Type B pancreatic cell (in vitro differentiated cells): Measurements from ENCODE around the gene CCDC50. TPM values are rescaled to one million over a fixed set of nuclear protein-coding genes. Genes with fewer than 3 reads are reported as not detected.

Source experiments
- DNase-seq: peaks from one replicate; pipeline ENCODE4 v3.0.0; 2021; ENCODE audit warnings: mixed read lengths; ENCODE audit not compliant: unreplicated experiment; ENCODE audit errors: extremely low spot score
- H3K27ac Mint-ChIP-seq: 2 replicates; pipeline ENCODE4 v1.8.0; 2021; ENCODE audit warnings: mild to moderate bottlenecking, mixed read lengths
- H3K27me3 Mint-ChIP-seq: 2 replicates; pipeline ENCODE4 v1.8.0; 2021; ENCODE audit warnings: mixed read lengths
- H3K36me3 Mint-ChIP-seq: 2 replicates; pipeline ENCODE4 v1.8.0; 2021; ENCODE audit warnings: mixed read lengths
- H3K4me1 Mint-ChIP-seq: one replicate; pipeline ENCODE4 v1.8.0; 2021; ENCODE audit warnings: mixed read lengths; ENCODE audit not compliant: unreplicated experiment
- H3K4me3 Mint-ChIP-seq: 2 replicates; pipeline ENCODE4 v1.8.0; 2021; ENCODE audit warnings: mild to moderate bottlenecking, mixed read lengths
- H3K9me3 Mint-ChIP-seq: 2 replicates; pipeline ENCODE4 v1.8.0; 2021; ENCODE audit warnings: mixed read lengths
- CTCF ChIP-seq: fragments of 200-600 bp; sonication (generic); conservative IDR thresholded peaks from 2 replicates; pipeline ENCODE4 v1.5.0; 2021; ENCODE audit warnings: antibody characterized with exemption, mild to moderate bottlenecking
- total RNA-seq: library from RNA; stranded (reverse); gene quantifications from 2 replicates; pipeline ENCODE4 v1.2.1, GENCODE V29; 2021; ENCODE audit warnings: low replicate concordance

CCDC50 gene
- total RNA-seq, 1 donor from 2014 or later, result 47.4 TPM

- no peaks in the 10 kb centered on the region for H3K36me3 Mint-ChIP-seq
- H3K4me1 Mint-ChIP-seq, result peaks cover 17% of the 10 kb centered on the region
- no peak for DNase-seq
- no peak overlapping the region for H3K4me3 Mint-ChIP-seq
- no peaks in the 10 kb centered on the region for H3K9me3 Mint-ChIP-seq
- no peak for TF ChIP-seq CTCF
- H3K27ac Mint-ChIP-seq, result peak overlapping the region; percentile 59
- H3K27me3 Mint-ChIP-seq, result no peaks in the 10 kb centered on the region
Observed at GRCh38 chr3:191350396-191351090, 21.3 kb downstream of the CCDC50 start.

- no peak overlapping the region for H3K4me3 Mint-ChIP-seq
- H3K27ac Mint-ChIP-seq, result no peak overlapping the region
- no peak for TF ChIP-seq CTCF
- peaks cover 3% of the 10 kb centered on the region for H3K36me3 Mint-ChIP-seq
- H3K4me1 Mint-ChIP-seq, result peaks cover 25% of the 10 kb centered on the region
- no peak for DNase-seq
- no peaks in the 10 kb centered on the region for H3K27me3 Mint-ChIP-seq
- no peaks in the 10 kb centered on the region for H3K9me3 Mint-ChIP-seq
Observed at GRCh38 chr3:191352014-191352413, 22.8 kb downstream of the CCDC50 start.

- DNase-seq, result no peak
- Mint-ChIP-seq H3K36me3 (peaks cover 6% of the 10 kb centered on the region), H3K27me3 (no peaks in the 10 kb centered on the region), H3K4me3 (no peak overlapping the region), H3K27ac (no peak overlapping the region), H3K9me3 (no peaks in the 10 kb centered on the region), H3K4me1 (peaks cover 29% of the 10 kb centered on the region)
- no peak for TF ChIP-seq CTCF
Observed at GRCh38 chr3:191353022-191353777, 24.0 kb downstream of the CCDC50 start.

- peak overlapping the region; percentile 42 for H3K27ac Mint-ChIP-seq
- no peak for DNase-seq
- H3K4me1 Mint-ChIP-seq, result peaks cover 31% of the 10 kb centered on the region
- H3K36me3 Mint-ChIP-seq, result peaks cover 21% of the 10 kb centered on the region
- TF ChIP-seq CTCF, result no peak
- no peak overlapping the region for H3K4me3 Mint-ChIP-seq
- H3K27me3 Mint-ChIP-seq, result no peaks in the 10 kb centered on the region
- peaks cover 3% of the 10 kb centered on the region for H3K9me3 Mint-ChIP-seq
Observed at GRCh38 chr3:191355406-191355805, 26.2 kb downstream of the CCDC50 start.

GRCh38 chr3:191356631-191357439 lies 27.6 kb downstream of the CCDC50 start:
- Mint-ChIP-seq H3K4me3 (peak overlapping the region; percentile 56), H3K27me3 (no peaks in the 10 kb centered on the region), H3K9me3 (peaks cover 3% of the 10 kb centered on the region), H3K4me1 (peaks cover 24% of the 10 kb centered on the region), H3K36me3 (peaks cover 33% of the 10 kb centered on the region), H3K27ac (peak overlapping the region; percentile 94)
- no peak for TF ChIP-seq CTCF
- DNase-seq, result no peak
